Loucy (cell line): ENCODE data around the gene PEX12.

Experiments
- H2AFZ ChIP-seq: fragments of 200-600 bp; sonication (generic); 2 replicates; pipeline ENCODE4 v1.6.0; 2016; ENCODE audit warnings: antibody characterized with exemption, mild to moderate bottlenecking, low read length, moderate library complexity
- H3F3A ChIP-seq: fragments of 200-600 bp; 2 replicates; pipeline ENCODE4 v1.6.0; 2016; ENCODE audit warnings: antibody characterized with exemption, low read depth, mild to moderate bottlenecking
- H3K27me3 ChIP-seq: fragments of 200-600 bp; sonication (generic); 2 replicates; pipeline ENCODE4 v1.6.1; 2014; ENCODE audit warnings: low read length, mild to moderate bottlenecking; ENCODE audit not compliant: insufficient read depth, poor library complexity, severe bottlenecking
- H3K36me3 ChIP-seq: fragments of 200-600 bp; sonication (generic); 2 replicates; pipeline ENCODE4 v1.6.1; 2016; ENCODE audit warnings: low read length; ENCODE audit not compliant: insufficient read depth
- H3K4me1 ChIP-seq: fragments of 200-600 bp; sonication (generic); 2 replicates; pipeline ENCODE4 v1.5.1; 2014; ENCODE audit warnings: low read length, mild to moderate bottlenecking; ENCODE audit not compliant: insufficient read depth, poor library complexity, severe bottlenecking
- H3K4me2 ChIP-seq: fragments of 200-600 bp; sonication (generic); 2 replicates; pipeline ENCODE4 v1.6.0; 2014; ENCODE audit warnings: antibody characterized with exemption, low read length, low read depth, mild to moderate bottlenecking; ENCODE audit not compliant: poor library complexity, severe bottlenecking
- H3K4me3 ChIP-seq: fragments of 200-600 bp; sonication (generic); 2 replicates; pipeline ENCODE4 v1.5.1; 2014; ENCODE audit warnings: low read length, mild to moderate bottlenecking, mixed read lengths; ENCODE audit not compliant: poor library complexity, severe bottlenecking
- H3K79me2 ChIP-seq: fragments of 200-600 bp; sonication (generic); 2 replicates; pipeline ENCODE4 v1.6.1; 2014; ENCODE audit warnings: low read length; ENCODE audit not compliant: insufficient read depth
- H3K9ac ChIP-seq: fragments of 200-600 bp; sonication (generic); 2 replicates; pipeline ENCODE4 v1.6.0; 2014; ENCODE audit warnings: mild to moderate bottlenecking, low read depth, low read length, moderate library complexity; ENCODE audit not compliant: poor library complexity, severe bottlenecking
- H3K9me2 ChIP-seq: fragments of 200-600 bp; sonication (generic); replicated peaks from 2 replicates; pipeline ENCODE4 v1.6.1; 2016; ENCODE audit warnings: low read depth, low read length, mixed read lengths
- H3K9me3 ChIP-seq: fragments of 200-600 bp; sonication (generic); 2 replicates; pipeline ENCODE4 v1.6.1; 2014; ENCODE audit warnings: mild to moderate bottlenecking, antibody characterized with exemption, low read length, low read depth; ENCODE audit not compliant: insufficient read depth
- H4K20me1 ChIP-seq: fragments of 200-600 bp; sonication (generic); 2 replicates; pipeline ENCODE4 v1.6.0; 2014; ENCODE audit warnings: antibody characterized with exemption, low read length, mild to moderate bottlenecking; ENCODE audit not compliant: insufficient read depth, poor library complexity, severe bottlenecking
- CTCF ChIP-seq: fragments of 200-600 bp; sonication (generic); conservative IDR thresholded peaks from 2 replicates; pipeline ENCODE4 v1.5.1; 2014; ENCODE audit warnings: mild to moderate bottlenecking, antibody characterized with exemption, low read length
- EZH2phosphoT487 ChIP-seq: fragments of 200-600 bp; IDR thresholded peaks from 2 replicates; pipeline ENCODE4 v1.6.1; 2018; ENCODE audit warnings: antibody characterized with exemption, mild to moderate bottlenecking, moderate library complexity, borderline replicate concordance

The PEX12 gene

GRCh38 chr17:35560703-35561102 lies 17.7 kb downstream of the PEX12 start, which contains the start of gene SLFN14:
SLFN14 (minus strand) TSS chr17:35560819; CDS start chr17:35558062, 2,757 bp downstream.
- Histone ChIP-seq H3K9me2 (no peaks in the 10 kb centered on the region), H3K4me1 (no peaks in the 10 kb centered on the region), H3K4me3 (no peak within 1 kb of the TSS), H3K27me3 (no peaks in the 10 kb centered on the region), H3K4me2 (no peak within 1 kb of the TSS), H3K79me2 (no peaks in the 10 kb centered on the region), H4K20me1 (no peaks in the 10 kb centered on the region), H3F3A (no peaks in the 10 kb centered on the region), H3K9me3 (no peaks in the 10 kb centered on the region), H3K36me3 (no peaks in the 10 kb centered on the region), H2AFZ (no peak within 1 kb of the TSS; the same call in 1 of the 2 replicates), H3K9ac (no peak within 1 kb of the TSS)
- TF ChIP-seq CTCF (no peak), EZH2phosphoT487 (no peak)

- Histone ChIP-seq H3K9ac (no peak overlapping the region), H3K79me2 (no peaks in the 10 kb centered on the region)
Measured at GRCh38 chr17:35559495-35560210, 18.7 kb downstream of the PEX12 start.

GRCh38 chr17:35557353-35557752 lies 21.0 kb downstream of the PEX12 start:
- H3K9ac ChIP-seq, result no peak overlapping the region
- H4K20me1 ChIP-seq, result no peaks in the 10 kb centered on the region
- no peak overlapping the region for H3K4me2 ChIP-seq
- no peaks in the 10 kb centered on the region for H3K36me3 ChIP-seq
- no peaks in the 10 kb centered on the region for H3K9me2 ChIP-seq
- TF ChIP-seq CTCF (no peak), EZH2phosphoT487 (no peak)
- no peak overlapping the region for H3K4me3 ChIP-seq
- no peaks in the 10 kb centered on the region for H3K27me3 ChIP-seq
- H3F3A ChIP-seq, result no peaks in the 10 kb centered on the region
- no peaks in the 10 kb centered on the region for H3K9me3 ChIP-seq
- no peaks in the 10 kb centered on the region for H3K79me2 ChIP-seq
- no peak overlapping the region for H2AFZ ChIP-seq
- H3K4me1 ChIP-seq, result no peaks in the 10 kb centered on the region

More at GRCh38 chr17:35559495-35560210, 18.7 kb downstream of the PEX12 start:
- TF ChIP-seq CTCF, result no peak
- TF ChIP-seq EZH2phosphoT487, result no peak
- Histone ChIP-seq H2AFZ (no peak overlapping the region; the same call in 1 of the 2 replicates), H3K36me3 (no peaks in the 10 kb centered on the region), H3K4me2 (no peak overlapping the region), H4K20me1 (no peaks in the 10 kb centered on the region), H3K9me2 (no peaks in the 10 kb centered on the region), H3F3A (no peaks in the 10 kb centered on the region), H3K9me3 (no peaks in the 10 kb centered on the region), H3K4me1 (no peaks in the 10 kb centered on the region), H3K4me3 (no peak overlapping the region), H3K27me3 (no peaks in the 10 kb centered on the region)
